HepG2 (cell line): ENCODE results near the gene ILDR2.

Experiments
- CREB1 ChIP-seq, 2 experiments: fragments of 450-650 bp in 1 of 2; IDR thresholded peaks; 2 replicates each; pipeline ENCODE4 v1.6.1; 2016 to 2017; ENCODE audit warnings: control low read depth in 1 of 2, mild to moderate bottlenecking in 1 of 2, missing compliant biosample characterization in 1 of 2, missing genetic modification characterization in 1 of 2
- ZNF143 ChIP-seq: sonication (generic); formaldehyde crosslinking; IDR thresholded peaks from 2 replicates; pipeline ENCODE4 v1.4.0; 2020; ENCODE audit warnings: missing genetic modification reagents

GRCh38 chr1:166884971-166885370, 90.4 kb downstream of the ILDR2 start:
- no peak for TF ChIP-seq CREB1 (IDR thresholded peaks at IDR 0.05)
- no peak for TF ChIP-seq CREB1 (CRISPR knock-in tag; IDR thresholded peaks at IDR 0.05)
- no peak for TF ChIP-seq ZNF143 (CRISPR knock-in tag)
